ENCODE results near the gene CAPSL. TPM values are rescaled to one million over a fixed set of nuclear protein-coding genes. Genes with fewer than 3 reads are reported as not detected.

The CAPSL gene
- total and polyA plus RNA-seq, 2 donors (not counting 3 experiments of a cell fraction or from before 2014, with no cell fraction given), result not detected

- Histone ChIP-seq H3K9me3 (replicated peaks; ENCODE audit: control insufficient read depth, insufficient read depth, low read length) (no peaks in the 10 kb centered on the region), H3K9me1 (replicated peaks; ENCODE audit: control insufficient read depth, extremely low read depth, insufficient read depth, low read length) (no peaks in the 10 kb centered on the region), H4K20me1 (replicated peaks; ENCODE audit: control insufficient read depth, extremely low read depth, insufficient read depth, low read length) (no peaks in the 10 kb centered on the region), H3K9ac (replicated peaks; ENCODE audit: extremely low read depth, insufficient read depth, low read length) (no peak overlapping the region), H3K79me2 (ENCODE audit: control insufficient read depth, insufficient read depth, low read length) (no peaks in the 10 kb centered on the region), H3K4me3 (replicated peaks in 1 of 3; ENCODE audit: insufficient read depth in 1 of 3, low read depth in 1 of 3, low read length in 3 of 3) (no peak overlapping the region), H3K4me1 (ENCODE audit: control insufficient read depth, extremely low read depth, insufficient read depth, low read length) (no peaks in the 10 kb centered on the region), H3K27ac (ENCODE audit: insufficient read depth, low read depth, low read length) (no peak overlapping the region), H3K36me3 (ENCODE audit: control insufficient read depth in 2 of 2, extremely low read depth in 1 of 2, insufficient read depth in 2 of 2, low read length in 2 of 2) (no peaks in the 10 kb centered on the region), H2AFZ (ENCODE audit: low read depth, low read length) (no peak overlapping the region), H3K27me3 (ENCODE audit: control insufficient read depth in 2 of 2, insufficient read depth in 2 of 2, low read length in 2 of 2) (peaks cover 2 to 3% of the 10 kb centered on the region in 2 experiments), H3K4me2 (ENCODE audit: insufficient read depth, low read length) (no peak overlapping the region)
- CTCF ChIA-PET, result interaction anchor here (0.6 to 5.6 kb wide), 39 partner anchors 8 to 996 kb away, joined by 3 to 339 read pairs (median 4); partner anchors contain the start of genes CAPSL, DNAJC21 and SPEF2
- no peak for TF ChIP-seq POLR2A (IDR thresholded peaks at IDR 0.05; ENCODE audit: low read depth, low read length)
- no peak for TF ChIP-seq JUN (IDR thresholded peaks at IDR 0.05; ENCODE audit: borderline replicate concordance, insufficient read depth, insufficient read length, low read depth)
- peak; percentile 69 to 70 for TF ChIP-seq CTCF (IDR thresholded peaks at IDR 0.05; ENCODE audit: extremely low read depth in 1 of 2, insufficient read depth in 1 of 2, low read depth in 1 of 2, low read length in 2 of 2)
- no peak for TF ChIP-seq POLR2AphosphoS5 (IDR thresholded peaks at IDR 0.05; ENCODE audit: insufficient read depth, low read depth, low read length)
- no TSS peak for BruUV-seq (replicated peaks)
- POLR2A ChIA-PET, result no interaction called here
- intact Hi-C loops (cut with micrococcal nuclease), result loop anchor here (1.0 kb wide), 4 partner anchors 149 to 837 kb away; partner anchors contain the start of gene SPEF2
- FAIRE-seq (peak; percentile 96), DNase-seq (ENCODE audit: low read depth, low spot score) (peak; percentile 54)
- dilution Hi-C loops (cut with MboI; ENCODE audit: extremely low pct_ligation_motif_present, low sequenced_read_pairs), result no loop called here
Observed at GRCh38 chr5:35926389-35927051, 11.9 kb downstream of the CAPSL start.

Data from endothelial cell of umbilical vein (primary cell).